GM21723 (cell line): ENCODE measurements around the gene POLR1G.

Experiments
- ATAC-seq: cut with Tn5 transposase; IDR thresholded peaks from one replicate; pipeline ENCODE4 v1.9.1; 2021; ENCODE audit warnings: mild to moderate bottlenecking, moderate library complexity; ENCODE audit not compliant: unreplicated experiment

Gene POLR1G

DNA sequence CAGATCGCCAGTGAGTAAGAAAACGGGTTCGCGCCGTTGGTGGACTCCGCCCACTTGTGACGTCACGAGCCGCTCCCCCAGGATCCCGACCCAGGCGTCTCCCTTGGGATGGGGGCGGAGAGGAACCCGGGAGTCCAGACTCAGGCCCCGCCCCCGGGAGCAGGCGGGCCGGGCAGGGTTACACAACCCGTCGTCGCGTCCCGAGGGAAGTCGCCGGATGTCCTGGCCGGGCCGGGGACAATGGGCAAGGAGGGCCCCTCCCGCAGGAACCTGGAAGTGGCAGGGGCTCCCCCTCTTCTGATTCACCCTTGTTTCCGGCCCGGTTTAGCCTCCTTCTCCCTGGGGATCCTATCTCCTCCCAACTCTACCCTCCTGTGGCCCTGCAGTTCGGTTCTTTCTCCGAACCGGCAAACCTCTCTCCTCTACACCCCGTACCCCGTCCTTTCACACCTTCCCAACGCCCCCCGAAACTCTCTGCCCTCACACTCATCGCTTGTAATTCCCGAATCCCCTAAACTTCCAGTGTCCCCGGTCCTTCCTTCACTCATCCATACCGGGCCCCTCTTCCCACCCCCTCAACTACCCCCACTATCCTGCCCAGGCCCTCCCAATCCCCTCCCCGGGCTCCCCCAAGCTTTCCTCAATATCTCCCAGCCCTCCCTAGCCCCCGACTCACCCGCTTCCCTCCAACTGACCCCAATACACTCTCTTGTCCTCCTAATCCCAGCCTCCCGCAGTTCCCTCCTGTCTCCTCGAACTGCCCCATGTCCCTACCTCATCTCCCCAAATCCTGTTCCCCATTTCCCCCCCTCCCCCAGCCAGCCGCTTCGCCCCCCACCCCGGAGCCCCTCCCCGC is 37.2 kb downstream of the POLR1G start:
- ATAC-seq: no peak

DNA sequence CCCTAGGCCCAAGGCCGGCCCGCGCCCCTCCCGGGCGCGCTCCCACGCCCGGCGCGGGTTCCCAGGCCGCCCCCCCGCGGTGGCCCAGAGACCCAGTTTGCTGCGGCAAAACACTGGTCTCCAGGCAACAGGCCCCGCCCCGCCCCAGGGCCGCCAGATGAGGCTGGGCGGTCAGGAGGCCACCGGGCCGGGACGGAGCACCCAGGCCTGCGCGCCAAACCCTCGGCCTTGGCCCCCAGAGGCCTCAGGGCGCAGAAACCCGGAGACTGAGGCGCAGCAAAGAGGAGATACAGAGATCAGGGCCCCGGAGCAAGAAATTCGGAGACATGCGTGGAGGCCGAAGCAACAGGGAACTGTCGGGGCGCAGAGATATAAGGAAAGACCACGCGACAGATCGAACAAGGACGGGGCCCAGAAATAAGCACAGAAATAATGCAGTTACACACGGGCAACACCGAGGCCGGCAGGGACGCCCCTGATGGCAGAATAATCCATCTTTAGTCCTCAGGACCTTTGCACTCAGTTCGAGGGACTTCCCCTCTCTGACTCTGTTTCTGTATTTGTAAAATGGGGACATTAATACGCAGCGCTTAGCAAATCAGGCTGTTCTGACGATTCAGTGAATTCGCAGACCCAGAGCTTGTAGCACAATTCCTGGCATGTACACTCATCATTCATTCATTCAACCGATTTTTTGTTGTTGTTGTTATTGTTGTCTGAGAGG is 38.0 kb downstream of the POLR1G start:
- no peak for ATAC-seq

DNA sequence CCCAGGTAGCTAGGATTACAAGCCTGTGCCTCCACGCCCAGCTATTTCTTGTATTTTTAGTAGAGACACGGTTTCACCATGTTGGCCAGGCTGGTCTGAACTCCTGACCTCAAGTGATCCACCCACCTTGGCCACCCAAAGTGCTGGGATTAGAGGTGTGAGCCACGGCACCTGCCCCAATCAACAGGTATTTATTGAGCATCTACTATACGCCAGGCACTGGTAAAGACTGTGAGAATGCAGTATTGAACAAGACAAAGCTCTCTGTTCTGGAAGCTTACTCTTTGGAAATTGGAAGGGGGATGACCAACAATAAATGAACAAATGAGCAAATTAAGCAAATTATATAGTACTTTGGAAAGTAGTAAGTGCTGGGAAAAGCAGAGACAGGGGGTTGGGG is 38.7 kb downstream of the POLR1G start:
- ATAC-seq: no peak

DNA sequence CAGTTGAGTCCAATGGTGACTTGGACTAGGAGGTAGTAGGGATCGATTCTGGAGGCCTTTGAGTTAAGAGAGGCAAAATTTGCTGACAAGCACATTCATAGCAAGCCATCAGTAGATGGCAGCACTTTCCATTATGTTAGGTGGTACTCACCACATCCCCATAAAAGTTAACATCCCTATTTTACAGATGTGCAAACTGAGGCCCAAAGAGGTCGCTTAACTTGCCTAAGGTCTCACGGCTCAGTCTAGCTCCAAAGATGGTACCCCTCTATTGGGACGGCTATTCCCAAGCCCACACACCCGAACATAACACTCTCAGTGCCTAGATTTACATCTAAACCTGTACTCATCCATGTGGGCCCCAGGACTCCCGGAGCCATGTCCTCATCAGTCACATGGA is 39.9 kb downstream of the POLR1G start:
- ATAC-seq: no peak

DNA sequence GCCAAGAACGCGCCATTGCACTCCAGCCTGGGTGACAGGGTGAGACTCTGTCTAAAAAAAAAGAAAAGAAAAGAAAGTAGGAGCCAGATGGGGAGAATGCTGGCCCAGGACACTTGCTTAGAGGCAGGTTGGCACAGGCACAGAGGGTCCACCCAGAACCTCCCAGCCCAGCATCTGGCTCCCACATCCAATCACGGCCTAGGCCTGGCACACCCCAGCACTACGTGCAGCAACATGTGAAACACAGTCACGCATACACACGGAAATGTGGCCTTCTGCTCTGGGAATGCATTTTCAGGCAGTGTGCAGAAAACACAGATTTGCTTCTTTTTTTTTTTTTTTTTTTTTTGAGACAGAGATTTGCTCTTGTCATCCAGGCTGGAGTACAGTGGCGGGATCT is 40.5 kb downstream of the POLR1G start:
- ATAC-seq: no peak

DNA sequence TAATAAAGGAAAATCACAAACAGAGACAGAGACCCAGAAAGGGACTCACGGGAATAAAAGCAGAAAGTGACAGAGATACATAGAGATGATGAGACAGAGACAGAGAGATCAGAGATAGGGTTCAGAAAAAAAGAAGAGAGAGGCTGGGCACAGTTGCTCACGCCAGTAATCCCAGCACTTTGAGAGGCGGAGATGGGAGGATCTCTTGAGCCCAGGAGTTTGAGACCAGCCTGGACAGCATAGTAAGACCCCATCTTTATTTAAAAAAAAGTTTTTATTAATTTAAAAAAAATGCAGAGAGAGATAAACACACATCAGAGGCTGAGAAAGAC is 41.9 kb downstream of the POLR1G start:
- no peak for ATAC-seq

DNA sequence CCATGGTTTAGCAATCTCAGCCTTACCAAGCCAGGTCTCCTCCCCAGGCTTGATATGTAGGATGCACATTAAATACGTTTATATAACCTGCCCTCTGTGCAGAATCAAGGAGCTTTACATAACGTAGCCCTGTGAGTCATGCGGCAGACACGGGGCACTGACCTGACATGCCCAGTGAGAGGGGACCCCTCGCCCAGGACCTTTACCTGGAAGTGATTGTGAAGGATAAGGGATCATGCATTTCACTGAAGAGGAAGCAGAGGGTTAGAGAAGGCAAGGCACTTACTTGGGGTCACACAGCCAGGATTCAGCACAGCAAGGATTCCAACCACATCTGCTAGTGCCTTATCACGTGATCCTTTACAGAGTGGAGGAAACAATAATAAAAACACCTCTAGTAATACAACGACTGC is 42.4 kb downstream of the POLR1G start:
- no peak for ATAC-seq

DNA sequence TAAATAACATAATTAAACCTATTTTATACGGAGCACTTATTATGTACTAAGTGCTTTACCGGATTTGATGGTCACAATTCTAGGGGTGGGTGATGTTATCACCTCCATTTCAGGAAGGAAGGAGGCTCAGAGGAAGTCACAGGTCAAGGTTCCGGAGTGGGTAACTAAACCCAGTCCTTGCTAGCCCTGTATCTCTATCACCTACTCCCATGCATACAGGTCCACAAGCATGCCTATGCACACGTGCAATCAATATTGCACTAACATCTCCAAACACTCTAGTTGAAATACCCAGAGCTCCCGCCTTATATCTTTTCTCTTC is 43.5 kb downstream of the POLR1G start:
- ATAC-seq: no peak

DNA sequence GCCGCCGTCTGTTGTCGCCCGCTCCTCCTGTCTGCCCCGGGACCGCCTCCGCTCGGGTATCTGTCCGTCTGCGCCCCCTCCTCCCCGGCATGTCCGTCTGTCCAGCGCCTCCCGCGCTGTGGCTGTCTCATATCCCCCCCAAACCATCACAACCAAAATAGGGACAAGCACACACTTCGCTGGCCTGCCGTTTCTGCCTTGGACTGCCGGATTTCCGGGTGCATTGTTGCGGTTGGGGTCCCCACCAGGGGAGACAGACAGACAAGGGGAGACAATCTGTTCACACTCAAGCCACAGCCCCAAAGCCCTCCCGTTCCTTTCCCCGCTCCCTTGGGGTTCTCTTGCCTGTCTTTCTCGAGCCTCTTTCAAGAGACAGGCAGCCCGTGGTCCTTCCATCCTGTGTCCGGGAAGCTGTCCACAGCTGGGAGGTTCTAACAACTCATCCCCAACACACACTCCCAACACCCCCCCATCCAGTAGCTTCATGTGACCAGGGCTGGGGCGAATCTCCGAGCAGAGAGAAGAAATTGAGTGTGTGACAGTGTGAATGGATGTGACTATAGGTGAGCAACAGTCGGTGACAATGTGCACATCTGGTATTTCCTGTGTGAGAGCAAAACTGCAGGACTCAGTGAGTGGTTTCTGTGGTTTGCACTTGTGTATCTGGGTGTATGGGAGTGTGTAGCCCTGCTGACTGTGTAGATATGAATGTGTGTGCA is 44.8 kb downstream of the POLR1G start:
- no peak for ATAC-seq

DNA sequence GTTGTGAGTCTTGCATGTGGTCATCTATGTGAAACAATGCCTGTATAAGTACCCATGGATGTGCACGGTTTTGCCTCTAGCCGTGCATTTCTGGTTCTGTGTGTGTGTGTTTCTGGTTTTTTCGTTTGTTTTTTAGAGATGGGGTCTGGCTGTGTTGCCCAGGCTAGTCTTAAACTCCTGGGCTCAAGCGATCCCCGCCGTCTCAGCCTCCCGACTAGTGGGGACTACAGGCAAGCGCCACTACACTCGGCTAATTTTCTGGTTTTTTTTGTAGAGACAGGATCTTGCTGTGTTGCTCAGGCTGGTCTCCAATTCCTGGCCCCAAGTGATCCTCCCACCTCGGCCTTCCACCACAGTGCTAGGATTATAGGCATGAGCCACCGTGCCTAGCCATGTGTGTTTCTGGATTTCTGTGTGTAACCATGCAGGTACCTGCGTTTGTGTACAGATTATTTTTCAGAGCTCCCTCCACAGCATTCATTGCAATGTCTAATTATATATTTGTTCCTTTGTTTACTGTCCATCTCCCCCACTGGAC is 45.5 kb downstream of the POLR1G start:
- no peak for ATAC-seq

DNA sequence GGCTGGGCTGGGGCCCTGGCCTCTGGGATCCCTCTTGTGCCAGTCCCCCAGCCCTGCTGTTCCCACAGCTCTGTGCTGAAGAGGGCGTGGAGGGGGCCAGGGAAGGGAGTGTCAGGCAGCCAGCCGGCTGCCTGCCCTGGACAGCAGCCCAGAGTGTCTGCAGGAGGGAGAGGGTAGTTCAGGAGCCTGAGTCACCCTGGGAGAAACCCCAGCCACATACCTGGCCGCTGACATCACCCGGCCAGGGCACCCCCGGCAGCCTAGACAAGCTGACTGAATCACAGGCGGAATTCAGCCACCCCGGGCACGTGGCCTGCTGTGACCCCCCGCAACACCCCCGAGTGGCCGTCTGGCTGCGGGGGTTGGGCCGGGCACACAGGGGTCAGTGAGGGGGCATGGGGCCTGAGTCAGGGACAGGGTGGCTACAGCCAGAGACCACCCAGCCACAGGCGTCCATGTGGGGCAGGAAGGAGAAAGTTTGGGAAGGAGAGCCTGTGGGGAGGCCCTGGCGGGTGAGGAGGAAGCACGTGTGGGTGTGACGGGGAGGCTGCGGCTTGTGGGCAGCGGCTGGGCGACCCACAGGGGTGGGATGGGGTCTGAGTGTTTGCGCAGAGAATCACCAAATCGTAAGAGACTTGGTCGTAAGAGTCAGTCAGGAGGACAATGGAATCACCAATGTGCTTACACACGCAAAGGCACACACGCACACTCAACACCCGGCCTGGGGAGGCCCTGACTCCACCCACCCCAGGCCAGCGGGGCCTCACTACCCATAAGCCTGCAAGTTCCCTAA is 49.5 kb downstream of the POLR1G start:
- ATAC-seq: peak; percentile 40

DNA sequence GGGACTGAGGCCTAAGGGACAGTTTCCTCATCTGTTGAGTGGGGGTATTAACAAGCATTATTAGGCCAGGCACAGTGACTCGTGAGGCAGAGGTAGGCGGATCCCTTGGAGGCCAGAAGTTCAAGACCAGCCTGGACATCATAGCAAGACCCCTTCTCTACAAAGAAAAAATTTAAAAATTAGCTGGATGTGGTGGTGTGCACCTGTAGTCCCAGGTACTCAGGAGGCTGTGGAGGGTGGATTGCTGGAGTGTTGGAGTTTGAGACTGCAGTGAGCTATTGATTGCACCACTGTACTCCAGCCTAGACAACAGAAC is 50.0 kb downstream of the POLR1G start:
- ATAC-seq: no peak

DNA sequence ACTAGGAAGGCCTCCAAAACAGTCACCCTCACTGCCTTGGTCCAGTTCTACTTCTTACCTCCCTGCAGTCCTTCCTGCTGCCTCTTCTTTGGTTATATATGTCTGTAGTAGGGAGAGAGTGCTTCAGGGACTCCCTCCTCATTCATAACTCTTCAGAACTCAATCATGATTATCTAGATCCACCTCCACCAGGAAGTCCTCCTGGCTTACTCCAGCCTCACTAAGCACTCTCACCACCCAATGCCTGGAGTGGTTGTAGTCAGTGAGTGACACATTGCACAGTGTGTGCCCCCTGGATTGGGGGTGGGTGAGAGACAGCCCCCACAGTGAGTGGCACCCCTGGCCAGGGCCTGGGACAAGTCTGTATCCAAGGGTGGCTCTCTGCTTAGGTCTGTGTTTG is 51.3 kb downstream of the POLR1G start:
- ATAC-seq: no peak
